OCI-LY3 (cell line): ENCODE data around the gene BTRC.

ENCODE experiments used
- H2AFZ ChIP-seq: fragments of 200-600, 300-600 bp; shearing (Covaris generic); 2 replicates; pipeline ENCODE4 v1.6.0; 2014; ENCODE audit warnings: antibody characterized with exemption, low read depth, low read length
- H3K27ac ChIP-seq: fragments of 200-600, 300-600 bp; sonication (generic); 2 replicates; pipeline ENCODE4 v1.5.1; 2014; ENCODE audit warnings: mild to moderate bottlenecking, low read length, moderate library complexity, mixed read lengths
- H3K27me3 ChIP-seq: fragments of 200-600, 300-600 bp; sonication (generic); 2 replicates; pipeline ENCODE4 v1.6.1; 2014; ENCODE audit warnings: low read depth, low read length, mixed read lengths
- H3K36me3 ChIP-seq: fragments of 200-600, 300-600 bp; sonication (generic); replicated peaks from 2 replicates; pipeline ENCODE3; 2014; ENCODE audit warnings: low read depth, low read length, mixed read lengths
- H3K4me1 ChIP-seq: fragments of 300-600, 200-600 bp; sonication (generic); 2 replicates; pipeline ENCODE4 v1.6.1; 2014; ENCODE audit warnings: low read length, mixed read lengths
- H3K4me2 ChIP-seq: fragments of 200-600, 300-600 bp; sonication (generic); 2 replicates; pipeline ENCODE4 v1.6.1; 2014; ENCODE audit warnings: low read length, mixed read lengths
- H3K4me3 ChIP-seq: fragments of 300-600, 200-600 bp; sonication (generic); 2 replicates; pipeline ENCODE4 v1.5.1; 2014; ENCODE audit warnings: antibody characterized with exemption, mild to moderate bottlenecking, low read length, moderate library complexity
- H3K79me2 ChIP-seq: fragments of 300-600, 200-600 bp; shearing (Covaris generic); 2 replicates; pipeline ENCODE4 v1.6.1; 2014; ENCODE audit warnings: mild to moderate bottlenecking, low read length, mixed read lengths
- H3K9ac ChIP-seq: fragments of 300-600, 200-600 bp; shearing (Covaris generic); 2 replicates; pipeline ENCODE4 v1.6.0; 2014; ENCODE audit warnings: mild to moderate bottlenecking, low read length, moderate library complexity
- H3K9me3 ChIP-seq: fragments of 200-600, 300-600 bp; shearing (Covaris generic); 2 replicates; pipeline ENCODE4 v1.6.1; 2014; ENCODE audit warnings: low read length, mixed read lengths; ENCODE audit not compliant: insufficient read depth
- H4K20me1 ChIP-seq: fragments of 200-600, 300-600 bp; sonication (generic); 2 replicates; pipeline ENCODE4 v1.6.1; 2016; ENCODE audit warnings: low read length, mixed read lengths; ENCODE audit not compliant: insufficient read depth
- CTCF ChIP-seq: fragments of 200-600, 300-600 bp; sonication (generic); IDR thresholded peaks from 2 replicates; pipeline ENCODE4 v1.5.1; 2014; ENCODE audit warnings: antibody characterized with exemption, low read length, low read depth
- EZH2phosphoT487 ChIP-seq: fragments of 200-600 bp; shearing (Covaris generic); IDR thresholded peaks from 2 replicates; pipeline ENCODE4 v1.6.1; 2018; ENCODE audit warnings: antibody characterized with exemption, mixed run types, low read depth

Gene BTRC

GRCh38 chr10:101492205-101492604 lies 138.2 kb downstream of the BTRC start:
- H3K36me3 ChIP-seq, result no peaks in the 10 kb centered on the region
- H2AFZ ChIP-seq, result no peak overlapping the region
- H4K20me1 ChIP-seq, result no peaks in the 10 kb centered on the region
- H3K4me1 ChIP-seq, result 0 out of 2 replicates have a peak, but pooled peaks cover 3% of the 10 kb centered on the region
- H3K9me3 ChIP-seq, result no peaks in the 10 kb centered on the region
- no peaks in the 10 kb centered on the region for H3K79me2 ChIP-seq
- no peaks in the 10 kb centered on the region for H3K27me3 ChIP-seq
- no peak overlapping the region for H3K27ac ChIP-seq
- H3K9ac ChIP-seq, result no peak overlapping the region
- H3K4me2 ChIP-seq, result no peak overlapping the region
- TF ChIP-seq CTCF, result no peak
- no peak for TF ChIP-seq EZH2phosphoT487
- H3K4me3 ChIP-seq, result no peak overlapping the region

DNA sequence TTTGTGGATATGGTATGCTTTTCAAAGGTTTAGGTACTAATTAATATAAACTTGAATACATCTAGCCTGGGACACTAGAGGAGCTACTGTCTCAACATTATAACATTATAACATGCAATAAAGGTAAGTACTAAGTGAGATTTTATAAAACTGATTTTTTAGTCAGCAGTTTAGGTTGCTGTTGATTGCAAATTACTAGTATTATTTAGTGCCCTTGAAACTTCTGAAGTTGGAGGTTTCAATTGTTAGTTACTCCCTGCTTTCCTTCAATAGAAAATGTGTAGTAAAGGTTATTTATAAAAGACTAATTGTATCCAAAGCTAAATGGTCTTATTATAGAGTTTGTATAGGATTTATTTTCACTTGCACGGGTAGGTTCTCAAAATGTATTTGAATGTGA lies 138.8 kb downstream of the BTRC start:
- no peaks in the 10 kb centered on the region for H4K20me1 ChIP-seq
- TF ChIP-seq CTCF (no peak), EZH2phosphoT487 (no peak)
- H3K27ac ChIP-seq, result no peak overlapping the region
- 0 out of 2 replicates have a peak, but pooled peaks cover 3% of the 10 kb centered on the region for H3K4me1 ChIP-seq
- no peaks in the 10 kb centered on the region for H3K36me3 ChIP-seq
- H3K79me2 ChIP-seq, result no peaks in the 10 kb centered on the region
- no peak overlapping the region for H3K4me3 ChIP-seq
- no peak overlapping the region for H3K4me2 ChIP-seq
- H3K9ac ChIP-seq, result no peak overlapping the region
- H3K9me3 ChIP-seq, result no peaks in the 10 kb centered on the region
- H3K27me3 ChIP-seq, result no peaks in the 10 kb centered on the region
- no peak overlapping the region for H2AFZ ChIP-seq

DNA sequence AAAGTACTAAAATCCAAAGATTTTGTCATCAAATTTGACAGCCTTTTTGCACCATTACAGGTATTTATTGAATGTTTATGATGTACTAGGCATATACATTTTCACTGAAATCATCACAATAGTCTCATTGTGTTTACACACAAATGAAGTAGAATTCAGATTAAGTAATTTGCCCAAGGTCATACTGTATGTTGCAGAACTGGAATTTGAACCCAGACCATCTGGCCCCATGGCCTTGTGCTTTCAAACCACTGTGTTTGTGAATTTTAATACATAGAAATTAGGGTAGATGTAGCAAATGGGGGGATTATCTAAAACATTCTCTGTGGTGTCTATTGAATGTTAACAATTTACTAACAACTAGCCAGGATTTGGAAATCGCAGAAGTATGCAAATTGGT lies 139.3 kb downstream of the BTRC start:
- H3K36me3 ChIP-seq, result no peaks in the 10 kb centered on the region
- H3K27me3 ChIP-seq, result no peaks in the 10 kb centered on the region
- H3K4me1 ChIP-seq, result 0 out of 2 replicates have a peak, but pooled peaks cover 3% of the 10 kb centered on the region
- H3K27ac ChIP-seq, result no peak overlapping the region
- no peaks in the 10 kb centered on the region for H4K20me1 ChIP-seq
- H3K4me3 ChIP-seq, result no peak overlapping the region
- H3K9me3 ChIP-seq, result no peaks in the 10 kb centered on the region
- H2AFZ ChIP-seq, result no peak overlapping the region
- no peak overlapping the region for H3K4me2 ChIP-seq
- H3K9ac ChIP-seq, result no peak overlapping the region
- H3K79me2 ChIP-seq, result no peaks in the 10 kb centered on the region
- TF ChIP-seq EZH2phosphoT487, result no peak
- no peak for TF ChIP-seq CTCF

DNA sequence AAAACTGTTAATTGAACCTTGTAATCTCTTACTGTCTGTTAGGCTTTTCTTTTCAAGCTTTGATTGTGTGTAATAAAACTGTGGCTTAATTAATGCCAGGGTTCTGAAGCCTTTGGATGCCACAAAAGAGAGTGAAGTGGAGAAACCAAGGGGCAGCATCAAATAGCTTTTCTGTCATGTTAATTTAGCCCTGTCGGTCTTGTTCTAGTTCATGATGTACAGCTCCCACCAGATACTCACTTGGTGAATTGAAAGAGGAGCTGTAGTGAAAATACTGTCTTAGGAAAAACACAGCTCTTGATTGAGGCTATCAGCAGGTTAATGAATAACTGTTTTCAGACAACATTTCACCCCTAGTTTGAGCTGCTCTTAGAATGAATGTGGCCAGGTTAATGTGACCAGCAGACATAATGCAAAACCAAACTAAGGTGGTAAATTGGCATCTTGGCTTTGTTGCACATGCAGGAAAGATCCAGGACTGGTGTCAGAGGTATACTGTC lies 139.9 kb downstream of the BTRC start:
- Histone ChIP-seq H3K4me1 (0 out of 2 replicates have a peak, but pooled peaks cover 3% of the 10 kb centered on the region), H3K79me2 (no peaks in the 10 kb centered on the region), H3K36me3 (no peaks in the 10 kb centered on the region), H3K4me3 (no peak overlapping the region), H2AFZ (no peak overlapping the region), H3K27me3 (no peaks in the 10 kb centered on the region), H3K4me2 (no peak overlapping the region), H3K9me3 (no peaks in the 10 kb centered on the region), H3K9ac (no peak overlapping the region), H3K27ac (no peak overlapping the region), H4K20me1 (no peaks in the 10 kb centered on the region)
- TF ChIP-seq CTCF (no peak), EZH2phosphoT487 (no peak)
